ENCODE data around the gene FBXW2.

The FBXW2 gene

DNA sequence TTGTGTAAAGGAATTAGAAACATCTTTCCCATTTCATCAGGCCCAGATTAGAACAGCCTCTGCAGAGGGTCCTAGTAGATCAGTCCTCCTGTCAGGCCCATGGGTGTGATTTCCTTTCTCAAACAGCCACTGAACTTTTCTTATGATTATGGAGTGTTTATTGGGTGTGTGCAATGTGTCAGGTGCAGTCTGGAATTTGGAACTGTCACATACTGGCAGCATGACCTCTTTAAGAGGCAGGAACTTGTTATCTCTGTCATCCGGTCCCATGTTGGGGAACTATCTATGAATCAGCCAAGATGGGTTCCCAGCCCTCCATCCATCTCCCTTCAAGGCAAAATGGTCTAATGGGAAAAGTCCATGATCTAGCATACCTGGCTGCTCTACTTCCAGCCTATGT is 67.3 kb downstream of the FBXW2 start:
- no peak for DNase-seq (ENCODE audit: low read depth, low spot score)
- H3K4me3 ChIP-seq (ENCODE audit: low read length) = no peak overlapping the region

DNA sequence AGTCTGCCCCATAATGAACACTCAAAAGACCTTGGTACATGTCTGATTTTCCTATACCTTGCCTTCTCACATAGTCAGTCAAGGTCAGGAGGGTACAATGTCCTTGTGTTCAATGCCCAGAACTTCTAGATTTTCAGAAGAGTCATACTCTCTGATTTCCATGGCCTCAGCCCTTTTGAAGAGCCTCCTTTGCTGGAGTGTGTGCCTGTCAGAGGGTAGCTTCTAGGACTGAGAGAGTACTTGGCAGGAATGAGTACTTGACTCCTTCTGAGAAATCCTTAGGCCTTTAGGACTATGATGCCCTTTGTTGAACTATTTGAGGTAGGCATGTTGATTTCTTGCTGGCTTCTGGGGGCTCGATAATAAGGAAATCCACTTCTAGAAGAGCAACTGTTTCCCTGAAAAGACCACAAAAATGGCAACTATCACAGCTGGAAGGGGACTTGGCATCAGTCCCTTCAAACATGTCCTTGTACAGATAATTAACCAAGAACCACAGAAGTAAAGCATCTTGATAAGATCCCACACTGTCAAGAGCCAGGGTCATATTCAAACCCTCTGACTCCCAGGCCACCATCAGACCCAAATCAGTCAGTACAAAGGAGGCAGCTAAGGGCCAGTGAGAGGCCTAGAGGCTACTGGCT is 68.3 kb downstream of the FBXW2 start:
- H3K4me3 ChIP-seq (ENCODE audit: low read length) = no peak overlapping the region
- DNase-seq (ENCODE audit: low read depth, low spot score) = no peak

DNA sequence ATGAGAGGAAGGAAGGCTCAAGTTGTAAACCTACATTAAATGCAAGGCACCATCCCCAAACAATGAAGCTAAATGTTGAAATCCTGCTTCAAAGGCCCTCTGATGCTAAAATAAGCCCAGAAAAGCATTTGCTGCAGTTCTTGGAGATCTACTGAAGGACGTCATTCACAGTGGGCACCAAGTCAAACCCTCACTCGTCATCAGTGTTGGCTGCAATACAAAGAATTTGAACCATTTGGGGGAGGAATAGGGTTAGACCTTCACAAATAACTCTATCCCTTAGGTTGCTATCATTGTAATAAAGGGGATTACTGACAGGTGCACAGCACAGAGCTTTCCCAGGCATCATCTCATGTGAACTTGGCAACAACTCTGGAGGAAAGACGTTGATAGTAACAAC is 69.7 kb downstream of the FBXW2 start:
- no peak overlapping the region for H3K4me3 ChIP-seq (ENCODE audit: low read length)
- DNase-seq (ENCODE audit: low read depth, low spot score) = no peak

DNA sequence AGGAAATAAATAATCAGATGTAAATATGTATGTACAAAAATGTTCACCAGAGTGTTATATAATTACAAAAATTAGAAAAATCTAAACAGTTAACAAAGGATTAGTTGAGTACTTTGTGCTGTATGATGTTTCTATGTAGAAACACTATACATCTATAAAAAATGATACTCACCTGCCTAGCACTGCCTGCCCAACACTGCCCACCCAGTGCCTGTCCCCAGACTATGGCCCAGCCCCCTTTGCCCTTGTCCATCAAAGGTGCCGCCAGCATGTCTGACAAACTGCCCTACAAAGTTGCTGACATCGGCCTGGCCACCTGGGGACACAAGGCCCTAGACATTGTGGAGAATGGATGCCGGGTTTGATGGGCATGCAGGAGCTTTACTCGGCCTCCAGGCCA is 72.8 kb downstream of the FBXW2 start:
- no peak for DNase-seq (ENCODE audit: low read depth, low spot score)
- no peak overlapping the region for H3K4me3 ChIP-seq (ENCODE audit: low read length)

DNA sequence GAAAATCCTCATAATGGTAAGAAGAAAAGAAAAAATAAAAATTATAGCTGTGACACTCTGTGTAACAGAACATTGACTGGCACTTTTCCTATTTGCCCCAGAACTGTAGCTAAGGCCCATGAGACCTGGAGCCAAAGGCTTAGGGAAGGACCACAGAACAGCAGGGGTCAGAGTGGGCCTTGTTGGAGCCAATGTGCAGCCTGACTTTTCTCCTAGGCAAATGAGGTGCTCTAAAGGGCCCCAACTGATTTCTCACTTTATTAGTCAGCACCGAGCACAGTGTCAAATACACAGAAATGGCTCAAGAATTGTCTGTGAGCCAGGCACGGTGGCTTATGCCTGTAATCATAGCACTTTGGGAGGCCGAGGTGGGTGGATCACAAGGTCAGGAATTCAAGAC is 74.9 kb downstream of the FBXW2 start:
- DNase-seq (ENCODE audit: low read depth, low spot score) = no peak
- no peak overlapping the region for H3K4me3 ChIP-seq (ENCODE audit: low read length)

DNA sequence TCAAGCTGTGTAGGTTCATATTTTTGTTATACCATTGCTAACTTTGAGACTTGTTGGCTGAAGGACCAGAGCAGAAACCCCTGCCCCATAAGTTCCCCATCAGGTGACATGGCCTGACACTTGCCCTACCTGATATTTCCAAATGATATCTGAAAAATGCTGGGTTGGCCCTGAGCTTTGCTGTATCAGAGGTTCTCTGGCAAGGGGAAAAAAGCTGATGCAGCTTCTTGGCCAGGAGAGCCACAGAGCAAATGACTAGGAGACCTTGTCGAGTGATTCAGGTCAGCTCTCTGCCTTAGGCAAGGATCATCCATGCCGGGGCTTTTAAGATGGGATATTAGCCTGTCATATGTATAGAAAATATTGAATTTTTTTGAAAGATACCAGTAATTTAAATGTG is 76.0 kb downstream of the FBXW2 start:
- no peak overlapping the region for H3K4me3 ChIP-seq (ENCODE audit: low read length)
- DNase-seq (ENCODE audit: low read depth, low spot score) = no peak

DNA sequence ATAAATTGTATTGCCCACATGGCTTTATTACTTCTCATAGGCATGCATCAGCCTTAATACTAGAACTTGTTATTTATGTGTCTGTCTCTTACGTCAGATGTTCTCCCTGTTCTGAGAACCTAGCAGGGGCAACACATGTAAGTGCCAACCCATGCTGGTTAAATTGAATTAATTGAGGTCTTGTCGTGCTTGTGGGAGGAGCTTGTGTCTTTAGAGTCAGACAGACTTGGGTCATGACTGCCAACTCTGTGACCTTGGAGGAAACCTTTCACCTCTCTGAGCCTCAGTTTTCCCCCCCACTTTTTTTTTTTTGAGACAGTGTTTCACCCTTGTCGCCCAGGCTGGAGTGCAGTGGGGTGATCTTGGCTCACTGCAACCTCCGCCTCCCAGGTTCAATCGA is 76.7 kb downstream of the FBXW2 start:
- no peak for DNase-seq (ENCODE audit: low read depth, low spot score)
- no peak overlapping the region for H3K4me3 ChIP-seq (ENCODE audit: low read length)

DNA sequence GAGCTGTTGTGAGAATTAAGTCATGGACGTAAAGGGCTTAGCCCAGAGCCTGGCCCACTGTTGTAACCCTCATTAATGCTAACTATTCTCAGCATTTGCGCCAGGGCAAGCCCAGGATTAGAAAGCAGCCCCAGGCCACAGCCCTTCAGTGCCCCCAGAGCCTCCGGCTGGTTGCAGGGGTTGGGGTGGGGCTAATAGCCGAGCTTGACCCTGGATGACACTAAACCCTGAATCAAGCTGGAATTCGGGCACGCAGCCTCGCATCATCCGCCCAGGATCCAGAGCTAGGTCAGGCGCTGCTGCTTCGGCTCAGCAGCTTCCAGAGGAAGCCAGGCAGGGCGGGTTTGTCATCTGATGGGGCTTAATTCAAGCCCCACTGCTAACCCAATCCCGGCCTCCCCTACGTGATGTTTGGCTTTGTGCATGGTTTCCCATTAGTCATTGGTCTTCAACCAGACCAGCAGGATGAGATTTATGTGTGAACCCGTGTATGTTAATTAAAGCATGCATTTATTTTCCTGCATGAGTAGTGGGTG is 77.8 kb downstream of the FBXW2 start:
- DNase-seq (ENCODE audit: low read depth, low spot score) = no peak
- H3K4me3 ChIP-seq (ENCODE audit: low read length) = peak overlapping the region; percentile 80

DNA sequence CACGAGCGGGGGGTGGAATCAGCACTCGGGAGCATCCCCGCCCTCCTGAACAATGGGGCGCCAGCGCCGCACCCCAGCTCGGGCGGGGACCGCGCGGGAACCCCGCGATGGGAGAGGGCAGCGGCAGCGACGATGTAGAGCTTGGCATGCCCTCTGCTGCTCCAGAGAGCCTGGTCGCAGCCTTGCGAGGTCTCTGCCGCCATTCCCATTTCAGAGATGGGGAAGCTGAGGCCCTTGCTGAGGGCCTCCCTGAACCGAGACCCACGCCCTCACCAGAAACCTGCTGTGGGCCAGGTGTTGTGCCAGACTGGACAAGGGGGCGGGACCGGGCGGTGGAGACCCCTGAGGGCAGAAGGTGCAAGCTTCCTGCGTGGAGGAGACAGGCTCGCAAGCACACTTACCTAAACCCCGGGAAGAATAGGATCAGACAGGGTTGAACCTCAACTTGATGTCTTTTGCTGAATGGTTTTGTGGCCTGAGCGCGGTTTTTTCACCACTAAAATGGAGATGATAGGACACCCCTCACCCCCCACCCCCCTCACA is 78.3 kb downstream of the FBXW2 start:
- no peak for DNase-seq (ENCODE audit: low read depth, low spot score)
- H3K4me3 ChIP-seq (ENCODE audit: low read length) = peak overlapping the region; percentile 80

DNA sequence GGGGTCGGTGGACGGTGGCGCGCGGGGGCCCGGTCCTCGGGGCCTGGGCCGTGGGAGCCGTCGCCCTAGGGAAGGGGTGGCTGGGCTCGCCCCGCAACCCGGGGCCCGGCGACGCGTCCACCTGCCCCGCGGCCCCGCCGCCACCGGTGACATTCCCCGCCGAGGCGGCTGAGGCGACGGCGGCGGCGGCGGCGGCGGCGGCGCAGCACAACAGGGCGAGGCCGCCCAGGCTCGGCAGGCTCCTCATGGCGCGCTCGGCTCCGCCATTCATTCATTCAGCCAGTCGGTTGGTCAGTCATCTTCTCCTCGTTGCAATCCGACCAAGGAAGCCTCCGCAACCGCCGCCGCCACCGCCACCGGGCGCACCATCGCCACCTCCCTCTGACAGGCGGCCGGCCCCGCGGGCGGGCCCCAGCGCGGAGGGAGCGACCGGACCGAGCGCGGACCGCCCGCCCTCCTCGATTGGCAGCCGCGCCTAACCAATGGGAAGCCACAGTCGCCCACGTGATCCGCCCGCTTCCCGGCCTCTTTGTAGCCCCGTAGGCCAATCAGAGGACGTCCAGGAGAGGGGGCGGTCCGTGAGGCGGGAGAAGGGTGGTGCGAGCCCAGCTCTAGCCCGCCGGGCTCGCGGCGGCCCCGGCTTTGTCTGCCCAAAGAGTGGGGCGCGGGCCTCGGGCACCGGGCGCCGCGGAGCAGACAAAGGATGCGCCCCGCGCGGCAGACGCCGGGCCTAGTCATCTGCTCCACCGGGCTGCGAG is 78.9 kb downstream of the FBXW2 start, which contains the start of gene MEGF9:
Gene MEGF9 (minus strand): TSS at position 383 of the 758 bp plus-strand sequence. CDS start 112 bp downstream, at position 271.
- peak; percentile 93 for DNase-seq (ENCODE audit: low read depth, low spot score)
- H3K4me3 ChIP-seq (ENCODE audit: low read length) = peak within 1 kb of the TSS; percentile 80

DNA sequence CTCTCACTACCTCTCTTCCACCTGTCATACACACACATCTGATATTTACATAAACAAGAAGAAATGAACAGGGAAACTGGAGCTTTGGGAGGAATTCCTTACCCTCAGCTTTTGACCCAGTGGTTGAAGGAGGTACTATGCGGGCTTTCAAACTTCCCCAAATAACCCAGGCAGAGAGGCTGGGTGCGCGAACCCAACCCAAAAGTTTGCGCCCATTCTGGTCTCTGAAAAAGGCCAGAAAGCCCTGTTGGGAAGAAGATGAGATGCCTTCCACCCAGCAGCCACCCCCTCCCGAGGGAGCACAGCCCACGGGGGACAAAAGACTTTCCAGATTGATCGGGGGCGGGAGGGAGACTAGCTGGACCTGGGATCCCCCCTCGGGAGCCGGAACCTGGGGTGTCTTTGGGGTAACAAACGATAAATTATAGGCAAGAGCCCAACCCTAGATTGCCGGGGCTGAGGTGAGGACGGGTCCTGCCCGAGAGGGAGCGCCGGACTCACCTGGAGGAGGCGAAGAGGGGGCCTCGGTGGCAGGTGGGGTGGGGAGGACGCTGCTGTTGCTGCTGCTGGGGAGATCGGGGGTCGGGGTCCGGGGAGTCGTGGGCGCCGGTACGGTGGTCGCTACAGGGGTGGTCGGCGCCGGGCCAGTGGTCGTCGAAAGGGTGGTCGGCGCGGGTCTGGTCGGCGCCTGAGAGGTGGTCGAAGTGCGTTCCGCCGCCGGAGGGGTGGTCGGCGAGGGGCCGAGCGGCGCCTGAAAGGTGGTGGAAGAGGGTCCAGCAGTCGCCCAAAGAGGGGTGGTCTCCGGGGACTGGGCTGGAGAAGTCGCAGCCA is 79.7 kb downstream of the FBXW2 start:
- DNase-seq (ENCODE audit: low read depth, low spot score) = no peak
- H3K4me3 ChIP-seq (ENCODE audit: low read length) = peak overlapping the region; percentile 80

DNA sequence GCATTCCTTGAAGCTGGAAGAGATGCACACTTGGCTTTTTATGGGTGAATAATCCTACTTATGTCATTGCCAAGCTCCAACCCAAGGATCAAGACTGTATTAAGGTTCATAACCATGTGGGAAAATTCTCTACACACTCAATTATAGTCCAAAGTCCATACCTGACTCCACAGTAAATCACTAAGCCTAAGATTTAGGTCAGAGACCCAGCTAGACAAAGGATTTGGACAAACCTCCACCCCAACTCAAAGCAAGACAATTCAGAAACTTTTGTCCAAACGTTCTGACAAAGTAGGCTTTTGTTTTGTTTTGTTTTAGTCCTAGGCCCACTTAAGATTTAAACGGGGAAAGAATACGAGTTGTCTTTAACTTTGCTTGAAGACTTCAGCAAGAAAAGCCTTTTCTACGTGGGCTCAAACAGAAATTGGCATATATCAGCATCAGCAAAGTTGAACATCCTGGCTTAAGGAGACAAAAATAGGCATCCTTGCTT is 80.6 kb downstream of the FBXW2 start:
- H3K4me3 ChIP-seq (ENCODE audit: low read length) = no peak overlapping the region
- no peak for DNase-seq (ENCODE audit: low read depth, low spot score)

DNA sequence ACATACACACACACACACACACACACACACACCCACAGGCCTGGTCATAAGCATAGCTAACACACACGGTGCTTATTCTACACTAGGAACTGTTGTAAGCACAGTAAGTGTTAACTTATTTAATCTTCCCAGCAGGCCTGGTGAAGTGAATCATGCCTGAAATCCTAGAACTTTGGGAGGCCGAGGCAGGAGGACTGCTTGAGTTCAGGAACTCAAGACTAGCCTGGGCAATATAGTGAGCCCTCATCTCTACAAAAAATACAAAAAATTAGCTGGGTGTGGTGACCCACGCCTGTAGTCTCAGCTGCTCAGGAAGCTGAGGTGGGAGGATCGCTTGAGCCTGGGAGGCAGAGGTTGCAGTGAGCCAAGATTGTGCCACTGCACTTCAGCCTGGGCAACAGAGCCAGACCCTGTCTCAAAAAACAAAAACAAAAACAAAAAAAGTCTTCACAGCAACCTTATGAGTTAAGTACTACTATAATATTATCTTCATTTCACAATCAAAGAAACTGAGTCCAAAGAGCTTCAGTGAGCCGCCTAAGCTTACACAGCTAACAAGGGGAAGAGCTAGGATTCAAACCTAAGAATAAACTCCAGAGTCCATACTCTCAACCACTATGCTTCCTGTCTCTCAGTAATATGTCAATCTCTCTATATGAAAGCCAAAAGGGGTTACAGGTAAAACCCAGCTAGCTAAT is 81.2 kb downstream of the FBXW2 start:
- H3K4me3 ChIP-seq (ENCODE audit: low read length) = no peak overlapping the region
- no peak for DNase-seq (ENCODE audit: low read depth, low spot score)

DNA sequence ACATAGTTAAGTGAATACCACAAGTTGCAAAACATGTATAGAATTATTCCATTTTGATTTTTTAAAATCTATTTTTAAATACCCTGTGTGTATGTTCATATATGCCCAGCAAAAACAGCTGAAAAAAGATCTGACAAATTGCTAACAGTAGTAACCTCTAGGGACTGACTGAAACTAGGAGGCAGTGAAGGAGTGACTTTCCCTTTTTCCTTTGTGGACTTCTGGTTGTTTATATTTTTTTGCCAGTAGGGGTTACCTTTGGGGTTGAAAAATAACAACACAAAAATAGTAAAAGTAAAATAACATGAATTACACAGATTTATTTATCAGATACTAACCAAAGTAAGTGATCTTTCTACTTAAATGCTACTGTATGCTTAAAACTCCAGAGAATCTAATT is 81.9 kb downstream of the FBXW2 start:
- DNase-seq (ENCODE audit: low read depth, low spot score) = no peak
- no peak overlapping the region for H3K4me3 ChIP-seq (ENCODE audit: low read length)

DNA sequence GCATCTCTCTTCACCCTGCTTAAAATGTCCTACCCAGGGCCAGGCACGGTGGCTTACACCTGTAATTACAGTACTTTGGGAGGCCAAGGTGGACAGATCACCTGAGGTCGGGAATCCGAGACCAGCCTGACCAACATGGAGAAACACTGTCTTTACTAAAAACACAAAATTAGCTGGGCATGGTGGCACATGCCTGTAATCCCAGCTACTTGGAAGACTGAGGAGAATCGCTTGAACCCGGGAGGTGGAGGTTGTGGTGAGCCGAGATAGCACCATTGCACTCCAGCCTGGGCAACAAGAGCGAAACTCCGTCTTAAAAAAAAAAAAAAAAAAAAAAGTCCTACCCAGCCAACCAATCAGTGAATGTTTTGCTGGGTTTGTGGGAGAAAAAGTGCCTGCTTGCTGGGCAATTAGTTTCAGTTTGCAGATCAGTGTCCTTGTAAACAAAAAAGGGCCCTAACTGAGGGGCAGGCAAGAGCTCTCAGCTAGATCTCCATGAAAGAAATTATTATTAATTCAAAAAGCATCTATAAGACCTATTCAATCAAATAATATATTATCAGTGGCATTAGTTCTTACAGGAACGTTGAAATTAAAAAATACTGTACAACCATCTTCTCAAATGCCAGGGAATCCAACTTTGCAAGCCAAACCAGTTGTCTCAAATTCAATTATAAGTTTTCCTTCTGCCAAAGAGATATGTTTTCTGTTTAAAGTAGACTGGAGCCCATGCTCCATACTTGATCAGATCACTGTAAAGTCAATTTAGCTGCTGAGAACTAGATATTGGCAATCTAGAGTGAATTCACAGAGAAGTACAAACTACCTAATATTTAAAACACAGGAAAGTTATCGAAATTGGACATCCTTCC is 82.9 kb downstream of the FBXW2 start:
- DNase-seq (ENCODE audit: low read depth, low spot score) = no peak
- no peak overlapping the region for H3K4me3 ChIP-seq (ENCODE audit: low read length)

DNA sequence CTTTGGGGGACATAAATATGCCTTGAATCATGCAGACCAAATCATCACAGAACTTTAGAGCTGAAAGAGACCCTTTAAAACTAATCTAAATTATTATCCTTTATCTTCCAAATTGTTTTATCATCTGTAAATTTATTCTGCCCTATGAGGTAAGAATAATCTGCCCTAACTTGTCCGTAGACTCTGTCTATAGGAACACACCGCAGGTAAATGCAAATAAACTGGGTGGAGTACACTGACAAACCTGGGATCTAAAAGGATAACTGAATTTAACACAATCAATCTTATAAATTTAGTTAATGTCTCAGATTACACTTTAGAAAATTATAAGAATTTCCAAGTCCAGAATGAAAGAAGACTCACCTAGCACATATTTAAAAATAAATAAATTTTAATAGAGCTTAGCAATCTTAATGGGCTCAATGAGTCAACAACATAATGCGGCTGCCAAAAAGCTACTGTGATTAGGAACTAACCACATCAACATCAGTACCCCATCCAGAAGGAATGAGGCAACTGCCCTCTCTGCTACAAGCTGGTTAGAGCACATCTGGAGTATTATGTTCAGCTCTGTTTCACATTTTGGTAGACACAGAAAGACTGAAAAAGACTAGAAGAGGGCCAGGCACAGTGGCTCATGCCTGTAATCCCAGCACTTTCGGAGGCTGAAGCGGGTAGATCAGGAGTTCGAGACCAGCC is 84.5 kb downstream of the FBXW2 start:
- DNase-seq (ENCODE audit: low read depth, low spot score) = no peak
- no peak overlapping the region for H3K4me3 ChIP-seq (ENCODE audit: low read length)

DNA sequence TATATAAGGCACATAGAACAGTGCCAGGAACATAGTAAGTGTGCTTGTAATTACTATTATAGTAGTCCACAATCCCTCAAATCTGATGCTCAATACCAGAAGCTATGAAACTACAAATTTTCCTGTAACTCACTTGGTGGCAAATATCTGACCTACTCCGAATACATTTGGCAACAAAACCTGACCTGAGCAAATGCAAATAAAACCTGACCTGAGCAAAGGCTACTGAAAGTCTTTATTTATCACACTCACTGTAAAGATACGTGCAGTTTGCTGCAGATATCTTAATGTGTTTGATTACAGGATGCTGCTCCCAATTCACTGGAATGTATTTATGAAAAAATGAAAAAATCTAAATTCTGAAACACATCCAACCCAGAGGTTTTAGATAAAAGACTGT is 86.0 kb downstream of the FBXW2 start:
- H3K4me3 ChIP-seq (ENCODE audit: low read length) = no peak overlapping the region
- DNase-seq (ENCODE audit: low read depth, low spot score) = no peak

Measured in Jurkat, Clone E6-1 (cell line).